ENCODE results near the gene TSPAN33.

The TSPAN33 gene

GRCh38 chr7:129186749-129187260 is 42.3 kb downstream of the TSPAN33 start:
- no peak for TF ChIP-seq CTCF (conservative IDR thresholded peaks at IDR 0.05)
- H3K27ac ChIP-seq: no peak overlapping the region

- H3K27ac ChIP-seq: peak overlapping the region; percentile 72; the same call in 1 of the 2 replicates
- TF ChIP-seq CTCF (conservative IDR thresholded peaks at IDR 0.05): no peak
These were observed 43.3 kb downstream of the TSPAN33 start for GRCh38 chr7:129187681-129188371.

- TF ChIP-seq CTCF (conservative IDR thresholded peaks at IDR 0.05): no peak
- peak within 1 kb of the TSS; percentile 72; the same call in 1 of the 2 replicates for H3K27ac ChIP-seq
These were observed 43.9 kb downstream of the TSPAN33 start, which contains the start of gene SMO for GRCh38 chr7:129188372-129188891. TSS of gene SMO (plus strand) at chr7:129188633. CDS start at chr7:129189152, 519 bp downstream.

- peak overlapping the region; percentile 72; the same call in 1 of the 2 replicates for H3K27ac ChIP-seq
- TF ChIP-seq CTCF (conservative IDR thresholded peaks at IDR 0.05): no peak
These were observed 44.6 kb downstream of the TSPAN33 start for GRCh38 chr7:129188892-129189660.

- peak overlapping the region; percentile 72; the same call in 1 of the 2 replicates for H3K27ac ChIP-seq
- TF ChIP-seq CTCF (conservative IDR thresholded peaks at IDR 0.05): no peak
These were observed 45.3 kb downstream of the TSPAN33 start for GRCh38 chr7:129189661-129190310.

- no peak for TF ChIP-seq CTCF (conservative IDR thresholded peaks at IDR 0.05)
- H3K27ac ChIP-seq: no peak overlapping the region
These were observed 46.8 kb downstream of the TSPAN33 start for GRCh38 chr7:129191272-129191671.
